Upper lobe of left lung (tissue), 4 donors: ENCODE measurements around the gene GCDH.

Experiments used
- EP300 ChIP-seq, 4 donors: sonication (generic); formaldehyde crosslinking; IDR thresholded peaks; one replicate each; pipeline ENCODE4 v1.5.1; 2017; ENCODE audit warnings: antibody characterized with exemption in 4 of 4, control low read depth in 2 of 4
- POLR2A ChIP-seq, 4 donors: fragments of 450-650 bp; IDR thresholded peaks; one replicate each; pipeline ENCODE4 v1.5.1; 2016 to 2017; ENCODE audit warnings: antibody characterized with exemption in 4 of 4, mild to moderate bottlenecking in 2 of 4
- POLR2AphosphoS5 ChIP-seq, 2 donors: sonication (generic); formaldehyde crosslinking; IDR thresholded peaks; one replicate each; pipeline ENCODE4 v1.5.1; 2017; ENCODE audit warnings: antibody characterized with exemption in 2 of 2
- TF ChIP-seq, protein P1 (sequence below), 6 experiments: fragments of 450-650 bp in 4 of 6; fragments of 200-600 bp in 2 of 6; sonication (generic) in 2 of 6; IDR thresholded peaks; one replicate each; pipeline ENCODE4 v1.5.1; 2016 to 2019; ENCODE audit warnings: antibody characterized with exemption in 6 of 6

DNA sequence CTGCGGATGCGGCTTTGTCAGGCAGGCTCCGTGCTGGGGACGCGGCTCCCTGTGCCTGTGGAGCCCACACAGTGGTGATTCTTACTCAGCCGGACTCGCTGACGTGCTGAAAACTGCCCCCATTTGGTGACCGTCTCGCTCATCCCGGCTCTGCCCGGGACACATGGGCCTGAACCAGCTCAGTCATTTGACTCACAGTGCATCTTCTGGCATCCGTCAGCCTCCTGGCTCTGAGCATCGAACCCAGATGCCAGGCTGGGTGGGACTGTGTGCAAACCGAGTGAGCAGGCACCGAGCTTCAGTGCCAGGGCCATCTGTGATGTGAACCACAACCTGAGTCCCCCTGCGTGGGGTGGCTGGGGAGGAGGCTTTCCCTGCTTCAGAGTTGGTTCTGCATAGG, 5.5 kb downstream of the GCDH start:
- TF ChIP-seq, protein P1, sequence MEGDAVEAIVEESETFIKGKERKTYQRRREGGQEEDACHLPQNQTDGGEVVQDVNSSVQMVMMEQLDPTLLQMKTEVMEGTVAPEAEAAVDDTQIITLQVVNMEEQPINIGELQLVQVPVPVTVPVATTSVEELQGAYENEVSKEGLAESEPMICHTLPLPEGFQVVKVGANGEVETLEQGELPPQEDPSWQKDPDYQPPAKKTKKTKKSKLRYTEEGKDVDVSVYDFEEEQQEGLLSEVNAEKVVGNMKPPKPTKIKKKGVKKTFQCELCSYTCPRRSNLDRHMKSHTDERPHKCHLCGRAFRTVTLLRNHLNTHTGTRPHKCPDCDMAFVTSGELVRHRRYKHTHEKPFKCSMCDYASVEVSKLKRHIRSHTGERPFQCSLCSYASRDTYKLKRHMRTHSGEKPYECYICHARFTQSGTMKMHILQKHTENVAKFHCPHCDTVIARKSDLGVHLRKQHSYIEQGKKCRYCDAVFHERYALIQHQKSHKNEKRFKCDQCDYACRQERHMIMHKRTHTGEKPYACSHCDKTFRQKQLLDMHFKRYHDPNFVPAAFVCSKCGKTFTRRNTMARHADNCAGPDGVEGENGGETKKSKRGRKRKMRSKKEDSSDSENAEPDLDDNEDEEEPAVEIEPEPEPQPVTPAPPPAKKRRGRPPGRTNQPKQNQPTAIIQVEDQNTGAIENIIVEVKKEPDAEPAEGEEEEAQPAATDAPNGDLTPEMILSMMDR (IDR thresholded peaks at IDR 0.05), result no peak
- TF ChIP-seq EP300 (IDR thresholded peaks at IDR 0.05), result no peak
- no peak for TF ChIP-seq POLR2AphosphoS5 (IDR thresholded peaks at IDR 0.05)
- TF ChIP-seq POLR2A (IDR thresholded peaks at IDR 0.05), result no peak
